ENCODE results near the gene TESK2.

DNA sequence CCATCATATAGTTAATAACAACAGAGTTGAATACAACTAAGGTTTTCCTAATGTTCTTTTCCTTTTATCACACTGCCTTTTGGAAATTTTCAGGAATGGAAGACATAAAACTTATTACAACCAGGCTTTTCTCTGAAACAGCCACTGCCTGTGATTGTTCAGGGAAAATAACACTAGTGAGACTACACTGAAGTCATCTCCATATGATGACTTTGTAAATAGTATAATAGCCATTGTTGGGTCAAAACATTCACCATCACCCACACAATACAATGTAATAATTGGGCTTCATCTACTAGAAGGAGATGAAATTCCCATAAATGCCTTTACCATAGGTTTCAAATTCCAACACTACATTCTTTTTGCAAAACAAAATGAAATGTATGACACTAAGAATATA lies 5.0 kb downstream of the TESK2 start:
- TF ChIP-seq TAF1 (IDR thresholded peaks at IDR 0.05; ENCODE audit: low read depth) = no peak
- TF ChIP-seq YY1 (IDR thresholded peaks at IDR 0.05; ENCODE audit: low read depth) = no peak
- TF ChIP-seq, protein P1, sequence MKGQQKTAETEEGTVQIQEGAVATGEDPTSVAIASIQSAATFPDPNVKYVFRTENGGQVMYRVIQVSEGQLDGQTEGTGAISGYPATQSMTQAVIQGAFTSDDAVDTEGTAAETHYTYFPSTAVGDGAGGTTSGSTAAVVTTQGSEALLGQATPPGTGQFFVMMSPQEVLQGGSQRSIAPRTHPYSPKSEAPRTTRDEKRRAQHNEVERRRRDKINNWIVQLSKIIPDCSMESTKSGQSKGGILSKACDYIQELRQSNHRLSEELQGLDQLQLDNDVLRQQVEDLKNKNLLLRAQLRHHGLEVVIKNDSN (IDR thresholded peaks at IDR 0.05) = no peak
- no peak for TF ChIP-seq EGR1 (IDR thresholded peaks at IDR 0.05)
- TF ChIP-seq TEAD4 (IDR thresholded peaks at IDR 0.05) = no peak
- no peak for TF ChIP-seq FOXM1 (IDR thresholded peaks at IDR 0.05; ENCODE audit: borderline replicate concordance, low read depth)
- TF ChIP-seq, protein P2, sequence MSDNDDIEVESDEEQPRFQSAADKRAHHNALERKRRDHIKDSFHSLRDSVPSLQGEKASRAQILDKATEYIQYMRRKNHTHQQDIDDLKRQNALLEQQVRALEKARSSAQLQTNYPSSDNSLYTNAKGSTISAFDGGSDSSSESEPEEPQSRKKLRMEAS (IDR thresholded peaks at IDR 0.05) = no peak
- no peak for TF ChIP-seq NFIC (IDR thresholded peaks at IDR 0.05)

Measured in Ishikawa (cell line).